Measurements from ENCODE around the gene FMN2. TPM values are rescaled to one million over a fixed set of nuclear protein-coding genes. Genes with fewer than 3 reads are reported as not detected.

Gene FMN2
- polyA plus RNA-seq, 2 of the 4 experiments (the other 2 are of a cell fraction), result 2.8 to 4.2 TPM

DNA sequence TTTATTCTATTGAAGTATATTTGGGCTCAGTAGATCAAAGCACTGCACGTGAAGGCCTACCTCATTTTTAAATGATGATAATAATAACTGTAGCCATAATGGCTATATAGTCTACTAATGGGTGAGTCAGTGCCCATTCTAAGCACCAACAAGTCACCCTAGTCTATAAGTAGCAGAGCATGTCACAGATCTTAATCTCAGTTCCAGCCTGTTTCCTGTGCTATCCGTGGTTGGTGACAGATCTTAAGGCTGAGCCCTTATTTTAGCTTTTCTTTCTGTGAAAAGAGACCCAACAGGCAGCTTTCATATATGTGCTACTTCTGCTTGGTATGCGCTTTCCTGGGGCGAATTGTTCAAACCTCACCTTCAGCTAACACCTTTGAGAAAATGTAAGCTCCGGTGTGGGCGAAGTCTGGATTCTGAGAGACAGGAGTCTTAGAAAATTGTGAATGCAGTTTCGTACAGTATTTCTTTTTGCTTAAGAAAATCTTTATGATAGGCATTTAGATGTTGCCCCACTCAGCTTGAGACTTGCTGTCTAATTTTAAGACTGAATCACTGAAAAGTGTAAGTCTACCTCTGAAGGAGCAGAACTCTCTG is 59.6 kb downstream of the FMN2 start:
- H3K9me3 ChIP-seq, result no peaks in the 10 kb centered on the region
- 91% methylated on average over 7 of the region's 7 CpGs for WGBS (ENCODE audit: missing lambda C conversion rate)
- H3K4me3 ChIP-seq, result no peak overlapping the region
- FAIRE-seq (no peak), DNase-seq (ENCODE audit: low read depth in 1 of 2, low spot score in 1 of 2) (no peak), ATAC-seq (no peak)
- no peak overlapping the region for H3K27ac ChIP-seq
- peaks cover 7% of the 10 kb centered on the region; the same call in 1 of the 3 replicates for H3K4me1 ChIP-seq
- TF ChIP-seq JUNB (IDR thresholded peaks at IDR 0.05), result no peak
- TF ChIP-seq HOXB13 (CRISPR knock-in tag; IDR thresholded peaks at IDR 0.05; ENCODE audit: low read depth), result no peak
- TF ChIP-seq POLR2A (IDR thresholded peaks at IDR 0.05; ENCODE audit: low read length), result no peak
- no peak for TF ChIP-seq KDM1A (IDR thresholded peaks at IDR 0.05; ENCODE audit: low read depth)
- no peak for TF ChIP-seq EHF (CRISPR knock-in tag; IDR thresholded peaks at IDR 0.05)
- CTCF ChIA-PET, result interaction anchor here (1.5 to 5.5 kb wide), 5 partner anchors 11 to 541 kb away, joined by 4 to 49 read pairs (median 5); no protein-coding TSS in a partner anchor
- POLR2A ChIA-PET, result no interaction called here
- no peak overlapping the region for H3K4me2 ChIP-seq

DNA sequence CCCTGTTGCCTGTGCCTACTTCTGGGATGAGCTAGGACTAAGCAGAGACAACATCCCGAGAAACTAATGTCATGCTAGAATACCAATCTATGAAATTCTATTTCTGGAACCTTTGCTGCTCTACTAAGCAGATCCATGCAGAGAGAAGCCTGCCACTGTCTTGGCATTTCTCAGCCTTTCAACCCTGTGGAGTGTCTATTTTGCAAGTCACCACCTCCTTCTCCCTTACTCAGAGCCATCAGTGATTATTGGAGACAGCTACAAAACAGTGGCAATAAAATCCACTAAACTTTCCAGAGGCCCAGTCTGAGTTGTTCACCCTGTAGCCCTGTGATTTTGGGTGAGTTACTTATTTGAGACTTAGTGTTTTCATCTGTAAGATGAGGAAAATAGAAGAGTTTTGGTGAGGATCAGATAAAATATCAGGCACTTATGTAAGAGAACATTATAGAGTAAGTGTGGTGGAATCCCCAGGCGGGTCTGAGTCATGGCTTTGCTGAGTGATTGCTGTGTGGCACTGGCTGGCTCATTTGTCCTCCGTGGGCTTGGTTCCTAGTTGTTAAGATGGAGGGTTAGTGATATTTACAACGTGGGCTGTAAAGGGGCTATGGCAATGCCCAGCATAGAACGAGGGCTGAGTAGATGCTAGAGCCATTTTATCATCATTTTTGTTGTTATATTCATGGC is 61.1 kb downstream of the FMN2 start:
- DNase-seq (ENCODE audit: low read depth in 1 of 2, low spot score in 1 of 2) (no peak), FAIRE-seq (no peak), ATAC-seq (no peak)
- Histone ChIP-seq H3K27ac (peak overlapping the region in 1 of 2 experiments; percentile 11; a peak in 1 of 6 replicates), H3K4me1 (peaks cover 7% of the 10 kb centered on the region; the same call in 1 of the 3 replicates), H3K9me3 (no peaks in the 10 kb centered on the region), H3K4me3 (no peak overlapping the region), H3K4me2 (no peak overlapping the region)
- TF ChIP-seq NFE2L2 (conservative IDR thresholded peaks at IDR 0.05; ENCODE audit: low read length), result no peak
- TF ChIP-seq HEYL (CRISPR knock-in tag; IDR thresholded peaks at IDR 0.05), result no peak
- no peak for TF ChIP-seq ZSCAN20 (CRISPR knock-in tag; IDR thresholded peaks at IDR 0.05)
- no peak for TF ChIP-seq KDM1A (IDR thresholded peaks at IDR 0.05; ENCODE audit: low read depth)
- TF ChIP-seq JUNB (IDR thresholded peaks at IDR 0.05), result no peak
- no peak for TF ChIP-seq POLR2A (IDR thresholded peaks at IDR 0.05; ENCODE audit: low read length)
- TF ChIP-seq PHF8 (IDR thresholded peaks at IDR 0.05; ENCODE audit: borderline replicate concordance, low read depth), result no peak
- TF ChIP-seq FOSL2 (IDR thresholded peaks at IDR 0.05), result no peak
- TF ChIP-seq FOSL2 (CRISPR knock-in tag; IDR thresholded peaks at IDR 0.05), result no peak
- TF ChIP-seq MAZ (IDR thresholded peaks at IDR 0.05; ENCODE audit: borderline replicate concordance, low read depth, low read length), result no peak
- ChIA-PET CTCF (interaction anchor here (0.5 to 5.5 kb wide), 5 partner anchors 37 to 794 kb away, joined by 3 to 49 read pairs (median 4); no protein-coding TSS in a partner anchor), POLR2A (no interaction called here)
- WGBS (ENCODE audit: missing lambda C conversion rate), result 56% methylated on average over 5 of the region's 5 CpGs

DNA sequence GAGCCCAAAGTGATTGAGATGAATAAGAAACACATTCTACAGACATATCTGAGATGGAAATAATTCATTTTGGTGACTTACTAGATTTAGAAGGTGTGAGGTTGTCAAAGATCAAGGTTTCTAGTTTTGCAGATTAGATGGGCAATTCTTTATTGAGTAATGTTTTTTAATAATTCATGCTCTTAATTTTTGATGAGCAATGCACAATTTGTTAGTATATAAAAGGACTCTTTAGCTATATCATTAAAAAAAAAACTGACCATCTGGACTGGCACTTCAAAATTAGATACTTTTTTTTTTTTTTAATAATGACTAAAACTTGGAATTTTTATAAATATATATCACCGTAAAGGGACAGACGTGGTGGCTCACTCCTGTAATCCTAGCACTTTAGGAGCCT is 63.9 kb downstream of the FMN2 start:
- POLR2A ChIA-PET, result no interaction called here

DNA sequence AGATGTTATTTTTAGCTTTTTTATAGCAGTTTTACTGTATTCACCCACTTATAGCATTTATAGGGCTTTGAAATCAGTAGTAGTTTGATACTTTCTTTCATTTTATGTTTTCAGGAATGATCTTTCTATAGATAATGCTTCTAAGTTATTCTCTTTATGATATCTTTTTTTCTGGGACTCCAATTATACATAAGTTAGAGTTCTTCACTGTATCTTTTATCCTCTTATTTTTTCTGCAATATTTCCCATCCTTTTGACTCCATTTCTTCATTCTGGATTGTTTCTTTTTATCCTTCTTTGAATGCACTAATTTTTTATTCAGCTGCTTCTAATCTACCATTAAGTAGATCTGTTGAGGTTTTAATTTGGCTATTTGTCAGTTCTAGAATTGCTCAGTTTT is 73.1 kb downstream of the FMN2 start:
- ATAC-seq, result no peak
- POLR2A ChIA-PET, result no interaction called here

More for the DNA sequence above, 63.9 kb downstream of the FMN2 start:
- H3K4me2 ChIP-seq, result no peak overlapping the region
- TF ChIP-seq RNF2 (IDR thresholded peaks at IDR 0.05; ENCODE audit: borderline replicate concordance, low read depth), result no peak
- TF ChIP-seq MAFK (IDR thresholded peaks at IDR 0.05; ENCODE audit: partially characterized antibody), result peak; percentile 50
- peaks cover 6% of the 10 kb centered on the region; the same call in 1 of the 3 replicates for H3K9me3 ChIP-seq
- ATAC-seq, result no peak
- WGBS (ENCODE audit: missing lambda C conversion rate), result 85% methylated on average over 2 of the region's 2 CpGs
- no peak overlapping the region for H3K27ac ChIP-seq
- no peak for FAIRE-seq
- CTCF ChIA-PET, result interaction anchor here (0.6 to 1.7 kb wide), 5 partner anchors 11 to 339 kb away, joined by 3 to 5 read pairs (median 3); no protein-coding TSS in a partner anchor
- no peak overlapping the region for H3K4me3 ChIP-seq
- peaks cover 4% of the 10 kb centered on the region; the same call in 1 of the 3 replicates for H3K4me1 ChIP-seq
- no peak for DNase-seq (ENCODE audit: low read depth in 1 of 2, low spot score in 1 of 2)

More for the DNA sequence above, 73.1 kb downstream of the FMN2 start:
- CTCF ChIA-PET, result interaction anchor here (0.6 to 1.4 kb wide), 4 partner anchors 15 to 443 kb away, joined by 3 to 5 read pairs (median 3); no protein-coding TSS in a partner anchor
- DNase-seq (ENCODE audit: low read depth in 1 of 2, low spot score in 1 of 2), result no peak
- Histone ChIP-seq H3K4me2 (no peak overlapping the region), H3K27ac (no peak overlapping the region), H3K9me3 (peaks cover 31% of the 10 kb centered on the region), H3K4me3 (no peak overlapping the region), H3K4me1 (no peaks in the 10 kb centered on the region)
- no peak for FAIRE-seq
- no peak for TF ChIP-seq EHF (CRISPR knock-in tag; IDR thresholded peaks at IDR 0.05)
- TF ChIP-seq MYC (IDR thresholded peaks at IDR 0.05; ENCODE audit: borderline replicate concordance, low read length), result no peak
- no peak for TF ChIP-seq KDM1A (IDR thresholded peaks at IDR 0.05; ENCODE audit: low read depth)
- TF ChIP-seq, protein P1, sequence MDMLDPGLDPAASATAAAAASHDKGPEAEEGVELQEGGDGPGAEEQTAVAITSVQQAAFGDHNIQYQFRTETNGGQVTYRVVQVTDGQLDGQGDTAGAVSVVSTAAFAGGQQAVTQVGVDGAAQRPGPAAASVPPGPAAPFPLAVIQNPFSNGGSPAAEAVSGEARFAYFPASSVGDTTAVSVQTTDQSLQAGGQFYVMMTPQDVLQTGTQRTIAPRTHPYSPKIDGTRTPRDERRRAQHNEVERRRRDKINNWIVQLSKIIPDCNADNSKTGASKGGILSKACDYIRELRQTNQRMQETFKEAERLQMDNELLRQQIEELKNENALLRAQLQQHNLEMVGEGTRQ (IDR thresholded peaks at IDR 0.05), result no peak
- TF ChIP-seq POLR2A (IDR thresholded peaks at IDR 0.05; ENCODE audit: low read length), result no peak
- TF ChIP-seq RCOR1 (IDR thresholded peaks at IDR 0.05; ENCODE audit: low read depth, low read length), result no peak
- TF ChIP-seq, protein P2, sequence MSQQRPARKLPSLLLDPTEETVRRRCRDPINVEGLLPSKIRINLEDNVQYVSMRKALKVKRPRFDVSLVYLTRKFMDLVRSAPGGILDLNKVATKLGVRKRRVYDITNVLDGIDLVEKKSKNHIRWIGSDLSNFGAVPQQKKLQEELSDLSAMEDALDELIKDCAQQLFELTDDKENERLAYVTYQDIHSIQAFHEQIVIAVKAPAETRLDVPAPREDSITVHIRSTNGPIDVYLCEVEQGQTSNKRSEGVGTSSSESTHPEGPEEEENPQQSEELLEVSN (IDR thresholded peaks at IDR 0.05; ENCODE audit: borderline replicate concordance, low read depth), result no peak
- no peak for TF ChIP-seq HOXB13 (CRISPR knock-in tag; IDR thresholded peaks at IDR 0.05; ENCODE audit: low read depth)
- no peak for TF ChIP-seq NR3C1 (IDR thresholded peaks at IDR 0.05)
- no peak for TF ChIP-seq ZNF302 (CRISPR knock-in tag; IDR thresholded peaks at IDR 0.05)
- TF ChIP-seq CEBPB (IDR thresholded peaks at IDR 0.05), result no peak
- TF ChIP-seq CHD2 (IDR thresholded peaks at IDR 0.05; ENCODE audit: low read length, partially characterized antibody), result no peak
- TF ChIP-seq FOSB (CRISPR knock-in tag; IDR thresholded peaks at IDR 0.05), result no peak
- TF ChIP-seq RNF2 (IDR thresholded peaks at IDR 0.05; ENCODE audit: borderline replicate concordance, low read depth), result no peak
- TF ChIP-seq, protein P3, sequence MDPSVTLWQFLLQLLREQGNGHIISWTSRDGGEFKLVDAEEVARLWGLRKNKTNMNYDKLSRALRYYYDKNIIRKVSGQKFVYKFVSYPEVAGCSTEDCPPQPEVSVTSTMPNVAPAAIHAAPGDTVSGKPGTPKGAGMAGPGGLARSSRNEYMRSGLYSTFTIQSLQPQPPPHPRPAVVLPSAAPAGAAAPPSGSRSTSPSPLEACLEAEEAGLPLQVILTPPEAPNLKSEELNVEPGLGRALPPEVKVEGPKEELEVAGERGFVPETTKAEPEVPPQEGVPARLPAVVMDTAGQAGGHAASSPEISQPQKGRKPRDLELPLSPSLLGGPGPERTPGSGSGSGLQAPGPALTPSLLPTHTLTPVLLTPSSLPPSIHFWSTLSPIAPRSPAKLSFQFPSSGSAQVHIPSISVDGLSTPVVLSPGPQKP (IDR thresholded peaks at IDR 0.05; ENCODE audit: low read depth, low read length), result no peak
- no peak for TF ChIP-seq HEYL (CRISPR knock-in tag; IDR thresholded peaks at IDR 0.05)
